CD8-positive, alpha-beta memory T cell (primary cell): ENCODE results near the gene LRRC8B. TPM values are rescaled to one million over a fixed set of nuclear protein-coding genes. Genes with fewer than 3 reads are reported as not detected.
"Not testable (repeated sequence)": the region's sequence is repeated elsewhere in the genome, so short reads cannot be mapped to it uniquely, and the experiment has no call there.

Source experiments
- CTCF ChIA-PET: fragments of 350-600 bp; sonication (Branson Sonifier 250); formaldehyde crosslinking; loops from one replicate; lab custom pipeline; 2021; ENCODE audit warnings: antibody characterized with exemption; lab: Charles Lee
- POLR2A ChIA-PET: fragments of 350-600 bp; sonication (Branson Sonifier 250); formaldehyde crosslinking; loops from one replicate; lab custom pipeline; 2021; ENCODE audit warnings: antibody characterized with exemption; lab: Charles Lee
- DNase-seq, 5 donors: peaks; one replicate each; pipeline versions ENCODE4 v3.0.0 to v3.0.0-alpha.2; 2020 to 2022; ENCODE audit warnings: mixed read lengths in 1 of 5
- H3K27ac ChIP-seq: one replicate; pipeline ENCODE4 v1.7.0; 2013; ENCODE audit warnings: low read depth, mild to moderate bottlenecking, low read length, moderate library complexity
- H3K27me3 ChIP-seq: 2 replicates; pipeline ENCODE4 v1.7.0; 2013; ENCODE audit warnings: low read length, mild to moderate bottlenecking; ENCODE audit not compliant: insufficient read depth, poor library complexity, severe bottlenecking
- H3K36me3 ChIP-seq: 2 replicates; pipeline ENCODE4 v1.7.0; 2013; ENCODE audit warnings: mild to moderate bottlenecking, low read length, moderate library complexity; ENCODE audit not compliant: insufficient read depth
- H3K4me1 ChIP-seq: 2 replicates; pipeline ENCODE4 v1.7.0; 2013; ENCODE audit warnings: mild to moderate bottlenecking, low read length, moderate library complexity; ENCODE audit not compliant: insufficient read depth
- H3K4me3 ChIP-seq: 2 replicates; pipeline ENCODE4 v1.7.0; 2013; ENCODE audit warnings: mild to moderate bottlenecking, low read length
- H3K9me3 ChIP-seq: 2 replicates; pipeline ENCODE4 v1.7.0; 2013; ENCODE audit warnings: mild to moderate bottlenecking, low read length
- H3K27ac Mint-ChIP-seq, 8 donors: one replicate each; pipeline ENCODE4 v1.8.0; 2020 to 2021; ENCODE audit warnings: mixed read lengths in 8 of 8, mild to moderate bottlenecking in 6 of 8, inconsistent platforms in 3 of 8, moderate library complexity in 3 of 8
- H3K27me3 Mint-ChIP-seq, 2 donors: one replicate each; pipeline ENCODE4 v1.8.0; 2020 to 2021; ENCODE audit warnings: mixed read lengths in 2 of 2, mild to moderate bottlenecking in 1 of 2, moderate library complexity in 1 of 2
- H3K36me3 Mint-ChIP-seq, 3 donors: one replicate each; pipeline ENCODE4 v1.8.0; 2020 to 2021; ENCODE audit warnings: mixed read lengths in 3 of 3, inconsistent platforms in 1 of 3, mild to moderate bottlenecking in 1 of 3
- H3K4me1 Mint-ChIP-seq, 3 donors: one replicate each; pipeline ENCODE4 v1.8.0; 2020 to 2021; ENCODE audit warnings: mixed read lengths in 3 of 3, inconsistent platforms in 1 of 3, mild to moderate bottlenecking in 1 of 3
- H3K4me3 Mint-ChIP-seq, 7 donors: one replicate each; pipeline ENCODE4 v1.8.0; 2020 to 2021; ENCODE audit warnings: mixed read lengths in 7 of 7, mild to moderate bottlenecking in 6 of 7, moderate library complexity in 4 of 7, inconsistent platforms in 2 of 7
- H3K9me3 Mint-ChIP-seq, 5 donors: one replicate each; pipeline ENCODE4 v1.8.0; 2020 to 2022; ENCODE audit warnings: mixed read lengths in 5 of 5, mild to moderate bottlenecking in 3 of 5, moderate library complexity in 2 of 5, inconsistent platforms in 1 of 5
- polyA plus RNA-seq: library from polyadenylated mRNA; unstranded; fragments of 300-500 nt; fragmentation: Illumina TruSeq; gene quantifications from one replicate; pipeline ENCODE4 v1.2.3, GENCODE V29; 2021
- total RNA-seq, 2 experiments: library from RNA; stranded (reverse); gene quantifications; one replicate each; pipeline ENCODE4 v1.2.3, GENCODE V29; 2021

The LRRC8B gene
- total and polyA plus RNA-seq, 3 experiments from 2014 or later, result 16.3 to 39.5 (median 36.9) TPM

- no peak overlapping the region for H3K27ac Mint-ChIP-seq
- no peak for DNase-seq
- POLR2A ChIA-PET, result no interaction called here
Observed at GRCh38 chr1:89487972-89488371, 36.7 kb upstream of the LRRC8B start.

GRCh38 chr1:89489047-89489729 is 35.4 kb upstream of the LRRC8B start:
- peaks cover 0 to 3% (median 2%) of the 10 kb centered on the region in 5 donors for H3K9me3 Mint-ChIP-seq
- H3K4me3 Mint-ChIP-seq, result no peak overlapping the region
- DNase-seq, result no peak
- H3K9me3 ChIP-seq, result no peaks in the 10 kb centered on the region
- H3K4me3 ChIP-seq, result no peak overlapping the region
- no peaks in the 10 kb centered on the region for H3K4me1 ChIP-seq
- H3K27ac Mint-ChIP-seq, result no peak overlapping the region
- POLR2A ChIA-PET, result no interaction called here
- H3K36me3 ChIP-seq, result no peaks in the 10 kb centered on the region
- H3K27me3 ChIP-seq, result no peaks in the 10 kb centered on the region
- peaks cover 0 to 12% (median 10%) of the 10 kb centered on the region in 3 donors for H3K4me1 Mint-ChIP-seq
- peaks cover 3 to 8% of the 10 kb centered on the region in 2 donors for H3K27me3 Mint-ChIP-seq
- CTCF ChIA-PET, result interaction anchor here (0.6 kb wide), 1 partner anchor 134 kb away, joined by 3 read pairs; no protein-coding TSS in a partner anchor
- peaks cover 0 to 20% (median 0%) of the 10 kb centered on the region in 3 donors for H3K36me3 Mint-ChIP-seq
- H3K27ac ChIP-seq, result no peak overlapping the region

More at GRCh38 chr1:89487972-89488371, 36.7 kb upstream of the LRRC8B start:
- peaks cover 3 to 8% of the 10 kb centered on the region in 2 donors for H3K27me3 Mint-ChIP-seq
- Histone ChIP-seq H3K4me3 (no peak overlapping the region), H3K27me3 (no peaks in the 10 kb centered on the region), H3K27ac (no peak overlapping the region), H3K4me1 (no peaks in the 10 kb centered on the region), H3K36me3 (no peaks in the 10 kb centered on the region), H3K9me3 (no peaks in the 10 kb centered on the region)
- H3K4me3 Mint-ChIP-seq, result no peak overlapping the region
- CTCF ChIA-PET, result interaction anchor here (1.5 kb wide), 1 partner anchor 134 kb away, joined by 4 read pairs; no protein-coding TSS in a partner anchor
- peaks cover 0 to 3% (median 2%) of the 10 kb centered on the region in 5 donors for H3K9me3 Mint-ChIP-seq
- H3K36me3 Mint-ChIP-seq, result peaks cover 0 to 13% (median 0%) of the 10 kb centered on the region in 3 donors
- peaks cover 4 to 18% (median 15%) of the 10 kb centered on the region in 3 donors for H3K4me1 Mint-ChIP-seq

GRCh38 chr1:89490389-89490788 is 34.2 kb upstream of the LRRC8B start:
- no peak overlapping the region for H3K4me3 Mint-ChIP-seq
- Histone ChIP-seq H3K4me1 (no peaks in the 10 kb centered on the region), H3K36me3 (no peaks in the 10 kb centered on the region), H3K9me3 (no peaks in the 10 kb centered on the region), H3K4me3 (no peak overlapping the region), H3K27ac (no peak overlapping the region), H3K27me3 (no peaks in the 10 kb centered on the region)
- peaks cover 0 to 12% (median 10%) of the 10 kb centered on the region in 3 donors for H3K4me1 Mint-ChIP-seq
- peaks cover 3 to 8% of the 10 kb centered on the region in 2 donors for H3K27me3 Mint-ChIP-seq
- H3K27ac Mint-ChIP-seq, result no peak overlapping the region
- peaks cover 0 to 20% (median 0%) of the 10 kb centered on the region in 3 donors for H3K36me3 Mint-ChIP-seq
- DNase-seq, result no peak
- CTCF ChIA-PET, result no interaction called here
- H3K9me3 Mint-ChIP-seq, result peaks cover 0 to 3% (median 2%) of the 10 kb centered on the region in 5 donors
- POLR2A ChIA-PET, result no interaction called here

- no peak overlapping the region for H3K4me3 ChIP-seq
- no peaks in the 10 kb centered on the region for H3K9me3 ChIP-seq
- DNase-seq, result no peak
- Mint-ChIP-seq H3K4me3 (no peak overlapping the region), H3K27ac (no peak overlapping the region), H3K9me3 (no peaks in the 10 kb centered on the region), H3K27me3 (peaks cover 0 to 10% of the 10 kb centered on the region in 2 donors), H3K36me3 (no peaks in the 10 kb centered on the region), H3K4me1 (no peaks in the 10 kb centered on the region)
- H3K4me1 ChIP-seq, result no peaks in the 10 kb centered on the region
- POLR2A ChIA-PET, result no interaction called here
- CTCF ChIA-PET, result interaction anchor here (1.2 to 1.7 kb wide), 3 partner anchors 10 to 264 kb away, joined by 3 to 5 read pairs (median 4); no protein-coding TSS in a partner anchor
- no peaks in the 10 kb centered on the region for H3K27me3 ChIP-seq
- H3K27ac ChIP-seq, result no peak overlapping the region
- no peaks in the 10 kb centered on the region for H3K36me3 ChIP-seq
Observed at GRCh38 chr1:89499320-89499719, 25.3 kb upstream of the LRRC8B start.

DNA sequence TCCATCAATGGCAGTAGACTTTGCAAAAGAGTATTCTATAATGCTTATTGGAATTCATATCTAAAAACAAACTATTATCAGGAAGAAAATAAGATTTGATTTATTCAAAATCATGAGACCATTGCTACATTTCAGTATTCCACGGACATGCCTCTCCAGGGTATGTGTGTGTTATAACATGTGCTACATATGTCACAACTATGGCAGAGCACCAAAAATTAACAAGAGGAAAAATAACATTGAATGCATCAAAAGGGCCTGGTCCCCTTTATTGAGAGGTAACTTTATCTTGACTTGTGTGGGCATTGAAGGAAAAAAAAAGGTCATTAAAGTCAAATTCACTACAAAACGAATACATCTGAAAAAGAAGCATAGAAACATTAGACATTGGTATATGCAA is 22.6 kb upstream of the LRRC8B start:
- no peak overlapping the region for H3K4me3 ChIP-seq
- H3K4me1 ChIP-seq, result no peaks in the 10 kb centered on the region
- no peaks in the 10 kb centered on the region for H3K36me3 ChIP-seq
- H3K9me3 ChIP-seq, result no peaks in the 10 kb centered on the region
- H3K27me3 Mint-ChIP-seq, result peaks cover 0 to 10% of the 10 kb centered on the region in 2 donors
- no peaks in the 10 kb centered on the region for H3K9me3 Mint-ChIP-seq
- H3K27ac ChIP-seq, result no peak overlapping the region
- H3K4me3 Mint-ChIP-seq, result no peak overlapping the region
- DNase-seq, result no peak
- H3K27me3 ChIP-seq, result no peaks in the 10 kb centered on the region
- CTCF ChIA-PET, result no interaction called here
- no peak overlapping the region for H3K27ac Mint-ChIP-seq
- POLR2A ChIA-PET, result no interaction called here
- H3K4me1 Mint-ChIP-seq, result no peaks in the 10 kb centered on the region
- H3K36me3 Mint-ChIP-seq, result no peaks in the 10 kb centered on the region

GRCh38 chr1:89502895-89503294 is 21.7 kb upstream of the LRRC8B start:
- Mint-ChIP-seq H3K4me3 (no peak overlapping the region), H3K9me3 (peaks cover 0 to under 1% (median 0%) of the 10 kb centered on the region in 5 donors), H3K36me3 (peaks cover 0 to under 1% (median under 1%) of the 10 kb centered on the region in 3 donors), H3K27ac (no peak overlapping the region), H3K27me3 (peaks cover 0 to 10% of the 10 kb centered on the region in 2 donors), H3K4me1 (no peaks in the 10 kb centered on the region)
- H3K4me3 ChIP-seq, result no peak overlapping the region
- H3K27me3 ChIP-seq, result no peaks in the 10 kb centered on the region
- no peaks in the 10 kb centered on the region for H3K9me3 ChIP-seq
- no peaks in the 10 kb centered on the region for H3K4me1 ChIP-seq
- CTCF ChIA-PET, result no interaction called here
- POLR2A ChIA-PET, result no interaction called here
- H3K36me3 ChIP-seq, result no peaks in the 10 kb centered on the region
- no peak for DNase-seq
- H3K27ac ChIP-seq, result no peak overlapping the region

- H3K27me3 ChIP-seq, result no peaks in the 10 kb centered on the region
- no peak overlapping the region for H3K4me3 ChIP-seq
- H3K4me1 ChIP-seq, result no peaks in the 10 kb centered on the region
- ChIA-PET CTCF (no interaction called here), POLR2A (no interaction called here)
- peaks cover 0 to 10% of the 10 kb centered on the region in 2 donors for H3K27me3 Mint-ChIP-seq
- no peak overlapping the region for H3K4me3 Mint-ChIP-seq
- H3K36me3 Mint-ChIP-seq, result peaks cover 0 to 5% (median 3%) of the 10 kb centered on the region in 3 donors
- H3K27ac Mint-ChIP-seq, result no peak overlapping the region
- DNase-seq, result no peak
- H3K36me3 ChIP-seq, result no peaks in the 10 kb centered on the region
- no peaks in the 10 kb centered on the region for H3K9me3 ChIP-seq
- H3K27ac ChIP-seq, result no peak overlapping the region
- H3K4me1 Mint-ChIP-seq, result no peaks in the 10 kb centered on the region
- peaks cover 0 to 6% (median 4%) of the 10 kb centered on the region in 5 donors for H3K9me3 Mint-ChIP-seq
Observed at GRCh38 chr1:89503690-89504089, 20.9 kb upstream of the LRRC8B start.

- H3K27ac Mint-ChIP-seq, DNase-seq, H3K4me3 Mint-ChIP-seq, POLR2A ChIA-PET, H3K27ac ChIP-seq, CTCF ChIA-PET, H3K9me3 Mint-ChIP-seq, H3K27me3 ChIP-seq, H3K4me1 Mint-ChIP-seq, H3K4me1 ChIP-seq, H3K9me3 ChIP-seq, H3K4me3 ChIP-seq, H3K36me3 ChIP-seq: not testable (repeated sequence)
- peaks cover 0 to 22% (median 3%) of the 10 kb centered on the region in 3 donors for H3K36me3 Mint-ChIP-seq
- H3K27me3 Mint-ChIP-seq, result peaks cover 7 to 13% of the 10 kb centered on the region in 2 donors
Observed at GRCh38 chr1:89510061-89510460, 14.6 kb upstream of the LRRC8B start.
